H1 (cell line): ENCODE results near the gene CTDNEP1. TPM values are rescaled to one million over a fixed set of nuclear protein-coding genes. Genes with fewer than 3 reads are reported as not detected.
A peak's percentile ranks its signal among the peaks of the same experiment; 100 is the strongest.

Experiments used
- CTCF ChIA-PET: fragments of 300-600 bp; sonication (Branson Sonifier 250); formaldehyde crosslinking; loops from one replicate; lab custom pipeline; 2021; ENCODE audit not compliant: partially characterized antibody; lab: Charles Lee
- POLR2A ChIA-PET: fragments of 300-600 bp; sonication (Branson Sonifier 250); formaldehyde crosslinking; loops from one replicate; lab custom pipeline; 2021; ENCODE audit warnings: inconsistent platforms; ENCODE audit not compliant: partially characterized antibody; lab: Charles Lee
- DNase-seq, 2 experiments: peaks; one replicate each; pipeline versions ENCODE4 v3.0.0 to v3.0.0-alpha.2; 2010 to 2022; ENCODE audit warnings: low spot score in 2 of 2, low read depth in 1 of 2, mixed read lengths in 1 of 2
- FAIRE-seq: peaks from 2 replicates; lab custom pipeline; 2011; peaks lifted over from hg19 to GRCh38; lab: Jason Lieb, UNC
- H2AFZ ChIP-seq: 2 replicates; pipeline ENCODE4 v1.8.1; 2012; ENCODE audit warnings: low read length, inconsistent platforms
- H2AK5ac ChIP-seq: 2 replicates; pipeline ENCODE4 v1.6.1; 2013; ENCODE audit warnings: low read depth, low read length
- H2BK120ac ChIP-seq: replicated peaks from 2 replicates; pipeline ENCODE3; 2013; ENCODE audit warnings: low read depth, low read length, inconsistent platforms
- H2BK12ac ChIP-seq: 2 replicates; pipeline ENCODE4 v1.6.1; 2013; ENCODE audit warnings: low read depth, low read length
- H2BK15ac ChIP-seq: 2 replicates; pipeline ENCODE4 v1.6.1; 2013; ENCODE audit warnings: low read length
- H2BK20ac ChIP-seq: 2 replicates; pipeline ENCODE4 v1.6.1; 2013; ENCODE audit warnings: low read length
- H2BK5ac ChIP-seq: 2 replicates; pipeline ENCODE4 v1.6.1; 2013; ENCODE audit warnings: low read depth, low read length
- H3K14ac ChIP-seq: 2 replicates; pipeline ENCODE4 v1.6.1; 2013; ENCODE audit warnings: inconsistent platforms; ENCODE audit not compliant: insufficient read length
- H3K18ac ChIP-seq: 2 replicates; pipeline ENCODE4 v1.6.1; 2013; ENCODE audit warnings: low read length; ENCODE audit errors: extremely low read depth
- H3K23ac ChIP-seq: 2 replicates; pipeline ENCODE4 v1.6.1; 2013; ENCODE audit warnings: inconsistent platforms; ENCODE audit not compliant: insufficient read length
- H3K23me2 ChIP-seq: 2 replicates; pipeline ENCODE4 v1.6.1; 2013; ENCODE audit warnings: low read depth, low read length
- H3K27ac ChIP-seq: 2 replicates; pipeline ENCODE4 v1.6.1; 2011; ENCODE audit warnings: low read depth, low read length, inconsistent platforms
- H3K27me3 ChIP-seq, 4 experiments: replicated peaks in 1 of 4; 1 replicate in 1 of 4; 2 replicates in 3 of 4; pipeline versions ENCODE4 v1.6.1 to v1.8.1; 2011 to 2013; ENCODE audit warnings: low read length in 3 of 4, mild to moderate bottlenecking in 3 of 4, inconsistent platforms in 2 of 4, mixed read lengths in 2 of 4, moderate library complexity in 1 of 4; ENCODE audit not compliant: control insufficient read depth in 3 of 4, insufficient read depth in 3 of 4; ENCODE audit errors: extremely low read depth in 1 of 4
- H3K36me3 ChIP-seq, 4 experiments: 2 replicates each; pipeline versions ENCODE4 v1.6.1 to v1.8.1; 2011 to 2013; ENCODE audit warnings: mild to moderate bottlenecking in 4 of 4, low read length in 3 of 4, moderate library complexity in 2 of 4, control low read depth in 1 of 4, inconsistent platforms in 1 of 4; ENCODE audit not compliant: insufficient read depth in 4 of 4, control insufficient read depth in 2 of 4
- H3K4ac ChIP-seq: replicated peaks from 2 replicates; pipeline ENCODE3; 2013; ENCODE audit warnings: low read length, low read depth, mixed read lengths, inconsistent platforms; ENCODE audit not compliant: insufficient read length
- H3K4me1 ChIP-seq, 4 experiments: replicated peaks in 1 of 4; 1 replicate in 1 of 4; 2 replicates in 3 of 4; pipeline versions ENCODE4 v1.6.1 to v1.8.1; 2011 to 2013; ENCODE audit warnings: low read length in 3 of 4, inconsistent platforms in 2 of 4, mixed read lengths in 1 of 4; ENCODE audit not compliant: insufficient read depth in 4 of 4, control insufficient read depth in 3 of 4
- H3K4me2 ChIP-seq, 2 experiments: 2 replicates each; pipeline versions ENCODE4 v1.6.1 to v1.8.1; 2011 to 2013; ENCODE audit warnings: low read depth in 2 of 2, low read length in 2 of 2, control low read depth in 1 of 2, inconsistent platforms in 1 of 2, mild to moderate bottlenecking in 1 of 2; ENCODE audit not compliant: insufficient read depth in 1 of 2
- H3K4me3 ChIP-seq, 4 experiments: fragments of 200-600, 300-600 bp in 1 of 4; sonication (generic), shearing (Covaris generic), sonication (Bioruptor Twin) in 1 of 4; 2 replicates each; pipeline versions ENCODE4 v1.5.1 to v1.8.1; 2011 to 2016; ENCODE audit warnings: low read length in 4 of 4, low read depth in 3 of 4, control low read depth in 2 of 4, inconsistent platforms in 2 of 4, mild to moderate bottlenecking in 2 of 4, mixed read lengths in 1 of 4, moderate library complexity in 1 of 4; ENCODE audit not compliant: insufficient read depth in 2 of 4; ENCODE audit errors: extremely low read depth in 1 of 4
- H3K56ac ChIP-seq: replicated peaks from 2 replicates; pipeline ENCODE3; 2013; ENCODE audit warnings: low read depth, mild to moderate bottlenecking, mixed read lengths, low read length, inconsistent platforms; ENCODE audit not compliant: insufficient read length
- H3K79me1 ChIP-seq: 2 replicates; pipeline ENCODE4 v1.6.1; 2013; ENCODE audit warnings: low read depth, low read length, control low read depth
- H3K79me2 ChIP-seq, 2 experiments: 2 replicates each; pipeline versions ENCODE4 v1.6.1 to v1.8.1; 2012 to 2013; ENCODE audit warnings: low read length in 2 of 2, mild to moderate bottlenecking in 2 of 2, inconsistent platforms in 1 of 2; ENCODE audit not compliant: insufficient read depth in 2 of 2, control insufficient read depth in 1 of 2
- H3K9ac ChIP-seq, 4 experiments: replicated peaks in 1 of 4; 1 replicate in 1 of 4; 2 replicates in 3 of 4; pipeline versions ENCODE4 v1.6.1 to v1.8.1; 2011 to 2013; ENCODE audit warnings: low read depth in 3 of 4, low read length in 3 of 4, control low read depth in 2 of 4, mild to moderate bottlenecking in 2 of 4, moderate library complexity in 2 of 4, inconsistent platforms in 1 of 4; ENCODE audit errors: extremely low read depth in 1 of 4
- H3K9me3 ChIP-seq, 2 experiments: 2 replicates each; pipeline versions ENCODE4 v1.6.1 to v1.8.1; 2012 to 2013; ENCODE audit warnings: mild to moderate bottlenecking in 2 of 2, moderate library complexity in 2 of 2, control low read depth in 1 of 2, inconsistent platforms in 1 of 2, low read depth in 1 of 2, low read length in 1 of 2, mixed read lengths in 1 of 2; ENCODE audit not compliant: insufficient read depth in 2 of 2
- H4K20me1 ChIP-seq, 2 experiments: replicated peaks in 1 of 2; 2 replicates each; pipeline versions ENCODE3 to v1.8.1; 2011 to 2013; ENCODE audit warnings: inconsistent platforms in 2 of 2, low read length in 2 of 2, mild to moderate bottlenecking in 1 of 2; ENCODE audit not compliant: insufficient read depth in 2 of 2, control insufficient read depth in 1 of 2
- H4K5ac ChIP-seq: 2 replicates; pipeline ENCODE4 v1.6.1; 2013; ENCODE audit warnings: low read length, low read depth, mixed read lengths, inconsistent platforms; ENCODE audit not compliant: insufficient read length
- H4K8ac ChIP-seq: 2 replicates; pipeline ENCODE4 v1.8.0; 2013; ENCODE audit warnings: mild to moderate bottlenecking, moderate library complexity, low read length, inconsistent platforms; ENCODE audit not compliant: insufficient read depth; ENCODE audit errors: extremely low read depth
- H4K91ac ChIP-seq: replicated peaks from 2 replicates; pipeline ENCODE3; 2013; ENCODE audit warnings: low read length, mixed read lengths, inconsistent platforms; ENCODE audit not compliant: insufficient read length
- ATF3 ChIP-seq: IDR thresholded peaks from 2 replicates; pipeline ENCODE4 v1.6.1; 2011; ENCODE audit warnings: low read depth, mild to moderate bottlenecking, low read length; ENCODE audit not compliant: insufficient read depth
- CBX5 ChIP-seq: fragments of 300-800, 300-1000 bp; sonication (generic); IDR thresholded peaks from 2 replicates; pipeline ENCODE4 v1.7.1; 2016; ENCODE audit warnings: antibody characterized with exemption, low read length, low read depth
- NRF1 ChIP-seq: IDR thresholded peaks from 2 replicates; pipeline ENCODE4 v1.6.1; 2011; ENCODE audit warnings: mild to moderate bottlenecking, low read depth, low read length, improper control_type of control experiment
- POLR2A ChIP-seq, 2 experiments: IDR thresholded peaks; 1 replicate in 1 of 2; 2 replicates in 1 of 2; pipeline ENCODE4 v1.6.1; 2011; ENCODE audit warnings: low read depth in 2 of 2, low read length in 2 of 2, mild to moderate bottlenecking in 2 of 2; ENCODE audit errors: control extremely low read depth in 1 of 2
- SAP30 ChIP-seq: fragments of 300-600 bp; sonication (generic); IDR thresholded peaks from 2 replicates; pipeline ENCODE4 v1.7.1; 2012; ENCODE audit warnings: low read length, moderate library complexity, mild to moderate bottlenecking, inconsistent platforms; ENCODE audit not compliant: insufficient read depth, insufficient replicate concordance
- SIN3A ChIP-seq, 2 experiments: IDR thresholded peaks in 1 of 2; conservative IDR thresholded peaks in 1 of 2; 2 replicates each; pipeline ENCODE4 v1.6.1; 2011 to 2012; ENCODE audit warnings: low read length in 2 of 2, improper control_type of control experiment in 1 of 2, low read depth in 1 of 2, mild to moderate bottlenecking in 1 of 2
- SP4 ChIP-seq: IDR thresholded peaks from 2 replicates; pipeline ENCODE4 v1.6.1; 2012; ENCODE audit warnings: low read length, inconsistent platforms
- SUZ12 ChIP-seq: fragments of 200-600 bp; sonication (generic); IDR thresholded peaks from 2 replicates; pipeline ENCODE4 v1.6.1; 2012; ENCODE audit warnings: mild to moderate bottlenecking, inconsistent platforms, low read length, moderate library complexity, mixed read lengths
- TEAD4 ChIP-seq: IDR thresholded peaks from 2 replicates; pipeline ENCODE4 v1.6.1; 2012; ENCODE audit warnings: low read depth, low read length, inconsistent platforms, mixed read lengths
- WGBS, 2 experiments: shearing (Covaris generic) in 1 of 2; methylation state at CpG; one replicate each; pipeline versions ENCODE4 v1.1.6 to v1.1.7; 2013 to 2015; ENCODE audit warnings: low lambda C conversion rate in 2 of 2, mixed read lengths in 2 of 2, inconsistent platforms in 1 of 2, low coverage in 1 of 2, missing lambda C conversion rate in 1 of 2; ENCODE audit not compliant: insufficient replicate concordance in 2 of 2, insufficient coverage in 1 of 2, insufficient read length in 1 of 2; ENCODE audit errors: extremely low coverage in 1 of 2, missing lambda C conversion rate in 1 of 2; 5-methylcytosine and 5-hydroxymethylcytosine counted together
- polyA plus RNA-seq, 7 experiments: library from polyadenylated mRNA; depleted of rRNA in 3 of 7; stranded (reverse) in 5 of 7; unstranded in 2 of 7; fragments of >200 nt in 5 of 7; fragments of 200-250 nt in 2 of 7; gene quantifications; 1 replicate in 5 of 7; 2 replicates in 1 of 7; 4 replicates in 1 of 7; pipeline versions ENCODE4 v1.2.1 to v1.2.3, GENCODE V29; 2011 to 2013; ENCODE audit warnings: missing spikeins in 2 of 7, mixed read lengths in 2 of 7
- total RNA-seq: library from RNA; stranded (reverse); fragmentation: NEBNext Ultra II Directional; extraction: Animal tissue kit (Norgen Biotek cat#: 25700); gene quantifications from 2 replicates; pipeline ENCODE4 v1.2.1, GENCODE V29; 2021

Gene CTDNEP1
- total and polyA plus RNA-seq, 2 of the 8 experiments (the other 6 are each of a cell fraction or from before 2014, with no cell fraction given): 114 to 123 TPM

- no peaks in the 10 kb centered on the region for H3K9me3 ChIP-seq
- H2AK5ac ChIP-seq: no peak overlapping the region
- peaks cover 15 to 44% (median 34%) of the 10 kb centered on the region in 4 experiments for H3K36me3 ChIP-seq
- CTCF ChIA-PET: interaction anchor here (0.6 to 4.3 kb wide), 15 partner anchors 10 to 177 kb away, joined by 3 to 46 read pairs (median 4); partner anchors contain the start of genes DVL2, GABARAP and PHF23
- H4K91ac ChIP-seq: no peak overlapping the region
- H3K4me3 ChIP-seq: no peak overlapping the region
- no peak overlapping the region for H2AFZ ChIP-seq
- peaks cover 6 to 23% (median 14%) of the 10 kb centered on the region in 4 experiments for H3K4me1 ChIP-seq
- H3K27me3 ChIP-seq: no peaks in the 10 kb centered on the region
- H4K8ac ChIP-seq: no peak overlapping the region
- H3K4ac ChIP-seq: no peak overlapping the region
- no peak overlapping the region for H3K9ac ChIP-seq
- peak overlapping the region in 1 of 2 experiments; percentile 73; a peak in 1 of 4 replicates for H3K4me2 ChIP-seq
- H2BK5ac ChIP-seq: no peak overlapping the region
- no peak overlapping the region for H3K18ac ChIP-seq
- no peak for DNase-seq
- FAIRE-seq: no peak
- H3K27ac ChIP-seq: no peak overlapping the region
- H2BK120ac ChIP-seq: no peak overlapping the region
- H3K56ac ChIP-seq: no peak overlapping the region
- H2BK15ac ChIP-seq: no peak overlapping the region
- no peak overlapping the region for H3K23ac ChIP-seq
- H2BK12ac ChIP-seq: no peak overlapping the region
- H3K79me2 ChIP-seq: peaks cover 0 to 5% of the 10 kb centered on the region in 2 experiments; a peak in 1 of 4 replicates
- no peak overlapping the region for H4K5ac ChIP-seq
- H2BK20ac ChIP-seq: no peak overlapping the region
- H3K14ac ChIP-seq: no peak overlapping the region
- peaks cover 8% of the 10 kb centered on the region; the same call in 1 of the 2 replicates for H3K23me2 ChIP-seq
- peaks cover 10 to 28% of the 10 kb centered on the region in 2 experiments for H4K20me1 ChIP-seq
- no peaks in the 10 kb centered on the region for H3K79me1 ChIP-seq
- POLR2A ChIA-PET: interaction anchor here (0.7 to 10.7 kb wide), 23 partner anchors 8 to 215 kb away, joined by 3 to 386 read pairs (median 4); partner anchors contain the start of genes CLDN7, CTDNEP1, DVL2 and ELP5
- WGBS, 2 experiments: 95% methylated on average over 10 of the region's 10 CpGs; no CpG with 5 or more reads in 1 of the 2 experiments
- TF ChIP-seq SP4: peak; percentile 11; the same call in 1 of the 2 replicates
- no peak for TF ChIP-seq NRF1
- TF ChIP-seq SAP30: no peak
- no peak for TF ChIP-seq TEAD4
- peak; percentile 13 to 20; a peak in 1 of 3 replicates for TF ChIP-seq POLR2A (IDR thresholded peaks at IDR 0.05; ENCODE audit: control extremely low read depth in 1 of 2, low read depth in 2 of 2, low read length in 2 of 2)
- TF ChIP-seq ATF3: no peak
- no peak for TF ChIP-seq SUZ12
- TF ChIP-seq CBX5: no peak
- no peak for TF ChIP-seq SIN3A (conservative IDR thresholded peaks at IDR 0.05 in 1 of 2, IDR thresholded peaks at IDR 0.05 in 1 of 2; ENCODE audit: low read depth in 1 of 2, low read length in 2 of 2)
Observed at GRCh38 chr17:7221278-7222092, 30.0 kb downstream of the CTDNEP1 start.
